ENCODE results near the gene CUBN. TPM values are rescaled to one million over a fixed set of nuclear protein-coding genes. Genes with fewer than 3 reads are reported as not detected.

The CUBN gene
- polyA plus RNA-seq, 4 donors = 0.18 to 161 TPM; not detected in 2

GRCh38 chr10:17094844-17095243, 34.8 kb downstream of the CUBN start:
- H3K4me3 ChIP-seq (ENCODE audit: low read depth in 1 of 3, low read length in 3 of 3) = no peak overlapping the region
- no peaks in the 10 kb centered on the region for H3K9me3 ChIP-seq (ENCODE audit: control insufficient read depth in 2 of 2, insufficient read depth in 1 of 2, low read depth in 1 of 2, low read length in 1 of 2)
- H3K36me3 ChIP-seq (ENCODE audit: control insufficient read depth in 3 of 3, insufficient read depth in 2 of 3, low read depth in 1 of 3, low read length in 3 of 3) = peaks cover 0 to 3% (median 0%) of the 10 kb centered on the region in 3 donors
- FAIRE-seq (no peak), DNase-seq (no peak)
- no peak overlapping the region for H3K27ac ChIP-seq (ENCODE audit: low read depth in 1 of 3, low read length in 2 of 3)
- H3K4me1 ChIP-seq (ENCODE audit: control insufficient read depth in 3 of 3, insufficient read depth in 2 of 3, low read depth in 1 of 3, low read length in 2 of 3) = no peaks in the 10 kb centered on the region
- no peaks in the 10 kb centered on the region for H3K27me3 ChIP-seq (ENCODE audit: control insufficient read depth in 3 of 3, insufficient read depth in 3 of 3, low read length in 3 of 3)

- H3K4me3 ChIP-seq (ENCODE audit: low read depth in 1 of 3, low read length in 3 of 3) = no peak overlapping the region
- FAIRE-seq = no peak
These were observed 36.4 kb downstream of the CUBN start for GRCh38 chr10:17092986-17093803.

GRCh38 chr10:17092216-17092944, 37.2 kb downstream of the CUBN start:
- H3K27me3 ChIP-seq (ENCODE audit: control insufficient read depth in 3 of 3, insufficient read depth in 3 of 3, low read length in 3 of 3) = no peaks in the 10 kb centered on the region
- FAIRE-seq (no peak), DNase-seq (no peak)
- 86 to 89% (median 88%) methylated on average over 4 of the region's 4 CpGs for WGBS, 3 donors
- no peak overlapping the region for H3K27ac ChIP-seq (ENCODE audit: low read depth in 1 of 3, low read length in 2 of 3)
- H3K9me3 ChIP-seq (ENCODE audit: control insufficient read depth in 2 of 2, insufficient read depth in 1 of 2, low read depth in 1 of 2, low read length in 1 of 2) = no peaks in the 10 kb centered on the region
- H3K4me1 ChIP-seq (ENCODE audit: control insufficient read depth in 3 of 3, insufficient read depth in 2 of 3, low read depth in 1 of 3, low read length in 2 of 3) = no peaks in the 10 kb centered on the region
- no peak overlapping the region for H3K4me3 ChIP-seq (ENCODE audit: low read depth in 1 of 3, low read length in 3 of 3)
- H3K36me3 ChIP-seq (ENCODE audit: control insufficient read depth in 3 of 3, insufficient read depth in 2 of 3, low read depth in 1 of 3, low read length in 3 of 3) = peaks cover 0 to 3% (median 0%) of the 10 kb centered on the region in 3 donors

More at GRCh38 chr10:17092986-17093803, 36.4 kb downstream of the CUBN start:
- no peaks in the 10 kb centered on the region for H3K9me3 ChIP-seq (ENCODE audit: control insufficient read depth in 2 of 2, insufficient read depth in 1 of 2, low read depth in 1 of 2, low read length in 1 of 2)
- no peak overlapping the region for H3K27ac ChIP-seq (ENCODE audit: low read depth in 1 of 3, low read length in 2 of 3)
- 59 to 70% (median 60%) methylated on average over 5 of the region's 5 CpGs for WGBS, 3 donors
- no peak for DNase-seq
- H3K36me3 ChIP-seq (ENCODE audit: control insufficient read depth in 3 of 3, insufficient read depth in 2 of 3, low read depth in 1 of 3, low read length in 3 of 3) = no peaks in the 10 kb centered on the region
- H3K4me1 ChIP-seq (ENCODE audit: control insufficient read depth in 3 of 3, insufficient read depth in 2 of 3, low read depth in 1 of 3, low read length in 2 of 3) = no peaks in the 10 kb centered on the region
- H3K27me3 ChIP-seq (ENCODE audit: control insufficient read depth in 3 of 3, insufficient read depth in 3 of 3, low read length in 3 of 3) = no peaks in the 10 kb centered on the region

GRCh38 chr10:17088118-17088806, 41.3 kb downstream of the CUBN start:
- no peaks in the 10 kb centered on the region for H3K9me3 ChIP-seq (ENCODE audit: control insufficient read depth in 2 of 2, insufficient read depth in 1 of 2, low read depth in 1 of 2, low read length in 1 of 2)
- DNase-seq (no peak), FAIRE-seq (no peak)
- WGBS, 3 donors = 74 to 89% (median 82%) methylated on average over 5 of the region's 5 CpGs
- H3K27me3 ChIP-seq (ENCODE audit: control insufficient read depth in 3 of 3, insufficient read depth in 3 of 3, low read length in 3 of 3) = no peaks in the 10 kb centered on the region
- no peak overlapping the region for H3K27ac ChIP-seq (ENCODE audit: low read depth in 1 of 3, low read length in 2 of 3)
- no peak overlapping the region for H3K4me3 ChIP-seq (ENCODE audit: low read depth in 1 of 3, low read length in 3 of 3)
- H3K36me3 ChIP-seq (ENCODE audit: control insufficient read depth in 3 of 3, insufficient read depth in 2 of 3, low read depth in 1 of 3, low read length in 3 of 3) = peaks cover 0 to 9% (median 0%) of the 10 kb centered on the region in 3 donors
- no peaks in the 10 kb centered on the region for H3K4me1 ChIP-seq (ENCODE audit: control insufficient read depth in 3 of 3, insufficient read depth in 2 of 3, low read depth in 1 of 3, low read length in 2 of 3)

GRCh38 chr10:17086865-17087367, 42.7 kb downstream of the CUBN start:
- FAIRE-seq = no peak
- 93 to 96% (median 96%) methylated on average over 3 of the region's 3 CpGs for WGBS, 3 donors
- H3K4me3 ChIP-seq (ENCODE audit: low read depth in 1 of 3, low read length in 3 of 3) = no peak overlapping the region

GRCh38 chr10:17085011-17085725, 44.4 kb downstream of the CUBN start:
- Histone ChIP-seq H3K4me3 (ENCODE audit: low read depth in 1 of 3, low read length in 3 of 3) (no peak overlapping the region), H3K36me3 (ENCODE audit: control insufficient read depth in 3 of 3, insufficient read depth in 2 of 3, low read depth in 1 of 3, low read length in 3 of 3) (peaks cover 0 to 11% (median 0%) of the 10 kb centered on the region in 3 donors), H3K9me3 (ENCODE audit: control insufficient read depth in 2 of 2, insufficient read depth in 1 of 2, low read depth in 1 of 2, low read length in 1 of 2) (no peaks in the 10 kb centered on the region), H3K4me1 (ENCODE audit: control insufficient read depth in 3 of 3, insufficient read depth in 2 of 3, low read depth in 1 of 3, low read length in 2 of 3) (no peaks in the 10 kb centered on the region), H3K27ac (ENCODE audit: low read depth in 1 of 3, low read length in 2 of 3) (no peak overlapping the region), H3K27me3 (ENCODE audit: control insufficient read depth in 3 of 3, insufficient read depth in 3 of 3, low read length in 3 of 3) (no peaks in the 10 kb centered on the region)
- DNase-seq (no peak), FAIRE-seq (no peak)
- 73 to 80% (median 76%) methylated on average over 4 of the region's 4 CpGs for WGBS, 3 donors

More at GRCh38 chr10:17086865-17087367, 42.7 kb downstream of the CUBN start:
- Histone ChIP-seq H3K9me3 (ENCODE audit: control insufficient read depth in 2 of 2, insufficient read depth in 1 of 2, low read depth in 1 of 2, low read length in 1 of 2) (no peaks in the 10 kb centered on the region), H3K27me3 (ENCODE audit: control insufficient read depth in 3 of 3, insufficient read depth in 3 of 3, low read length in 3 of 3) (no peaks in the 10 kb centered on the region), H3K36me3 (ENCODE audit: control insufficient read depth in 3 of 3, insufficient read depth in 2 of 3, low read depth in 1 of 3, low read length in 3 of 3) (peaks cover 0 to 11% (median 0%) of the 10 kb centered on the region in 3 donors), H3K4me1 (ENCODE audit: control insufficient read depth in 3 of 3, insufficient read depth in 2 of 3, low read depth in 1 of 3, low read length in 2 of 3) (no peaks in the 10 kb centered on the region), H3K27ac (ENCODE audit: low read depth in 1 of 3, low read length in 2 of 3) (no peak overlapping the region)
- no peak for DNase-seq

- 84 to 88% (median 87%) methylated on average over 6 of the region's 6 CpGs for WGBS, 3 donors
- no peaks in the 10 kb centered on the region for H3K9me3 ChIP-seq (ENCODE audit: control insufficient read depth in 2 of 2, insufficient read depth in 1 of 2, low read depth in 1 of 2, low read length in 1 of 2)
- H3K27me3 ChIP-seq (ENCODE audit: control insufficient read depth in 3 of 3, insufficient read depth in 3 of 3, low read length in 3 of 3) = no peaks in the 10 kb centered on the region
- H3K4me1 ChIP-seq (ENCODE audit: control insufficient read depth in 3 of 3, insufficient read depth in 2 of 3, low read depth in 1 of 3, low read length in 2 of 3) = no peaks in the 10 kb centered on the region
- DNase-seq = no peak
- FAIRE-seq = no peak
- H3K27ac ChIP-seq (ENCODE audit: low read depth in 1 of 3, low read length in 2 of 3) = no peak overlapping the region
- H3K4me3 ChIP-seq (ENCODE audit: low read depth in 1 of 3, low read length in 3 of 3) = no peak overlapping the region
- H3K36me3 ChIP-seq (ENCODE audit: control insufficient read depth in 3 of 3, insufficient read depth in 2 of 3, low read depth in 1 of 3, low read length in 3 of 3) = peaks cover 0 to 16% (median 0%) of the 10 kb centered on the region in 3 donors
These were observed 45.4 kb downstream of the CUBN start for GRCh38 chr10:17084258-17084657.

GRCh38 chr10:17081431-17081830, 48.2 kb downstream of the CUBN start:
- Histone ChIP-seq H3K36me3 (ENCODE audit: control insufficient read depth in 3 of 3, insufficient read depth in 2 of 3, low read depth in 1 of 3, low read length in 3 of 3) (peaks cover 0 to 13% (median 0%) of the 10 kb centered on the region in 3 donors), H3K4me3 (ENCODE audit: low read depth in 1 of 3, low read length in 3 of 3) (no peak overlapping the region), H3K27ac (ENCODE audit: low read depth in 1 of 3, low read length in 2 of 3) (no peak overlapping the region), H3K27me3 (ENCODE audit: control insufficient read depth in 3 of 3, insufficient read depth in 3 of 3, low read length in 3 of 3) (no peaks in the 10 kb centered on the region), H3K4me1 (ENCODE audit: control insufficient read depth in 3 of 3, insufficient read depth in 2 of 3, low read depth in 1 of 3, low read length in 2 of 3) (no peaks in the 10 kb centered on the region), H3K9me3 (ENCODE audit: control insufficient read depth in 2 of 2, insufficient read depth in 1 of 2, low read depth in 1 of 2, low read length in 1 of 2) (no peaks in the 10 kb centered on the region)
- FAIRE-seq (no peak), DNase-seq (no peak)
- 84 to 90% (median 90%) methylated on average over 2 of the region's 2 CpGs for WGBS, 3 donors
